Kidney epithelial cell (primary cell): ENCODE results near the gene CNPY1. TPM values are rescaled to one million over a fixed set of nuclear protein-coding genes. Genes with fewer than 3 reads are reported as not detected.
"Not testable (repeated sequence)": the region's sequence is repeated elsewhere in the genome, so short reads cannot be mapped to it uniquely, and the experiment has no call there.

Experiments used
- DNase-seq: peaks from one replicate; pipeline ENCODE4 v3.0.0-alpha.2; 2010; ENCODE audit warnings: low read depth
- H3K27me3 ChIP-seq: 2 replicates; pipeline ENCODE4 v1.6.0; 2011; ENCODE audit warnings: low read length; ENCODE audit not compliant: control insufficient read depth, insufficient read depth
- H3K36me3 ChIP-seq: 2 replicates; pipeline ENCODE4 v1.5.1; 2011; ENCODE audit warnings: low read length; ENCODE audit not compliant: control insufficient read depth, insufficient read depth
- H3K4me3 ChIP-seq: 2 replicates; pipeline ENCODE4 v1.5.1; 2011; ENCODE audit warnings: low read depth, mild to moderate bottlenecking, control low read depth, low read length
- total RNA-seq: library from RNA; depleted of rRNA; stranded (reverse); fragments of >200 nt; gene quantifications from 2 replicates; pipeline ENCODE4 v1.2.3, GENCODE V29; 2015
- TF ChIP-seq, protein P1 (sequence below): IDR thresholded peaks from 2 replicates; pipeline ENCODE4 v1.5.1; 2011; ENCODE audit warnings: mild to moderate bottlenecking, moderate library complexity, low read length, control low read depth, inconsistent platforms; ENCODE audit not compliant: insufficient read depth, poor library complexity, severe bottlenecking

CNPY1 gene
- total RNA-seq, 1 donor from 2014 or later = not detected

DNA sequence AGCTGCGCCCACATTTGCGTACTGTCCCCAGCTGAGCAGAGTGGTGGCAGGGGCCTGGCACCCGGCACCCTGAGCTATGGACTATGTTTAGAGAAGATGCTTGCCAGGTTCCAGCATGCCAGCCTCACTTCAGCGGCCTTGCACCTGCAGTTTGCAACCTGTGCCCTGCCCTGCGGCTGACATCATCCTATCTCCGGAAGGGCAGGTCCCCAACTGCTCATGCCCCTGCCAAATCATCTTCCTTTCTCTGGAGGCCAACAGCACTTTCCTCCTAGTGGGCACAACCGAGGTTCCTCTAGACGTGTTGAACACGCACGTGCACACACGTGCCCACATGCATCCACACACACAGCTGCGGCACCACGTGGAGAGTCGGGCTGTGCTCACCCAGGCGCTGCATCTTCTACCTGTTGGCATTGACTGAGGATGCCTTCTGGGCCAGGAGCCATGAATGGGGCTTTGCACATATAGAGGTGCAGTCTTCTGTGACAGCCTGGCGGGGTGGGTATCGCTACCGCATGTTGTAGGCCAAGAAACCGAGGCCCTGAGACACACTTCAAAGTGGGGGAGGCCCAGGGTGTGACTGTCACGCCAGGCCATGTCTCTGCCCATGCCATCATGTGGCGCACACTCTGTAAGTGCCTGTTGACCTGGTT lies 24.5 kb downstream of the CNPY1 start:
- Histone ChIP-seq H3K27me3 (peaks cover 3% of the 10 kb centered on the region), H3K36me3 (no peaks in the 10 kb centered on the region)

DNA sequence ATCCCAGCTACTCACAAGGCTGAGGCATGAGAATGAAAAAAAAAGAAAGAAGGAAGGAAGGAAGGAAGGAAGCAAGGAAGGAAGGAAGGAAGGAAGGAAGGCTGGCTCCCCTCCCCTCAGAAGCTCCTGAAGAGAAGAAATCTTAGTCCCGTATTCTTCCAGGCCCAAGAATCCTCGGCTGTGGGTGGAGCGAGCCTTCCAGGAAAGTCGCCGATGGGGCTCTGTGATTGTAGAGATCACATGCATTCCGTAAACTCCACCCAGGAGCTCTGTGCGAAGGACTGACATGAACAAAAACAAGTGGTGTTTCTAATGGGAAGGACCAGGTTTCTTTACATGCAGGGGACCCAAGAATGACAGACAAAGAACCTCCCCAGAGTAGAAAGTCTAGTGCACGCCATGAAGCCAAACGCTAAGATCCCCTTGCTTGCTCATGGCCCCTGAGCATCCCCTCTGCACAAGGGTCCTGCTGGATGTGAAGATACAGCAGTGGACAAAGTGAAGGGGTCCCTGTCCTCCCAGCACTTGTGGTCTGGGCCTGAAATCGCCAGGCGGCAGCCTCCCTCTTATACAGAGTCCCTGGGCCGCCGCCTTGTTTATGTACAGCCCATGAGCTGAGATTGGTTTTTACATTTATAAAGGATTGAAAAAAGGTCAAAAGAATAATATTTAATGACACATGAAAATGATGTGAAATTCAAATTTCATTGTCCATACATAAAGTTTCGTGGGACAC lies 25.2 kb downstream of the CNPY1 start:
- H3K27me3 ChIP-seq = peaks cover 8% of the 10 kb centered on the region
- no peak for DNase-seq
- TF ChIP-seq, protein P1, sequence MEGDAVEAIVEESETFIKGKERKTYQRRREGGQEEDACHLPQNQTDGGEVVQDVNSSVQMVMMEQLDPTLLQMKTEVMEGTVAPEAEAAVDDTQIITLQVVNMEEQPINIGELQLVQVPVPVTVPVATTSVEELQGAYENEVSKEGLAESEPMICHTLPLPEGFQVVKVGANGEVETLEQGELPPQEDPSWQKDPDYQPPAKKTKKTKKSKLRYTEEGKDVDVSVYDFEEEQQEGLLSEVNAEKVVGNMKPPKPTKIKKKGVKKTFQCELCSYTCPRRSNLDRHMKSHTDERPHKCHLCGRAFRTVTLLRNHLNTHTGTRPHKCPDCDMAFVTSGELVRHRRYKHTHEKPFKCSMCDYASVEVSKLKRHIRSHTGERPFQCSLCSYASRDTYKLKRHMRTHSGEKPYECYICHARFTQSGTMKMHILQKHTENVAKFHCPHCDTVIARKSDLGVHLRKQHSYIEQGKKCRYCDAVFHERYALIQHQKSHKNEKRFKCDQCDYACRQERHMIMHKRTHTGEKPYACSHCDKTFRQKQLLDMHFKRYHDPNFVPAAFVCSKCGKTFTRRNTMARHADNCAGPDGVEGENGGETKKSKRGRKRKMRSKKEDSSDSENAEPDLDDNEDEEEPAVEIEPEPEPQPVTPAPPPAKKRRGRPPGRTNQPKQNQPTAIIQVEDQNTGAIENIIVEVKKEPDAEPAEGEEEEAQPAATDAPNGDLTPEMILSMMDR = no peak
- H3K36me3 ChIP-seq = no peaks in the 10 kb centered on the region
- no peak overlapping the region for H3K4me3 ChIP-seq

More for the DNA sequence above, 24.5 kb downstream of the CNPY1 start:
- DNase-seq = no peak
- TF ChIP-seq, protein P1 = no peak
- no peak overlapping the region for H3K4me3 ChIP-seq

DNA sequence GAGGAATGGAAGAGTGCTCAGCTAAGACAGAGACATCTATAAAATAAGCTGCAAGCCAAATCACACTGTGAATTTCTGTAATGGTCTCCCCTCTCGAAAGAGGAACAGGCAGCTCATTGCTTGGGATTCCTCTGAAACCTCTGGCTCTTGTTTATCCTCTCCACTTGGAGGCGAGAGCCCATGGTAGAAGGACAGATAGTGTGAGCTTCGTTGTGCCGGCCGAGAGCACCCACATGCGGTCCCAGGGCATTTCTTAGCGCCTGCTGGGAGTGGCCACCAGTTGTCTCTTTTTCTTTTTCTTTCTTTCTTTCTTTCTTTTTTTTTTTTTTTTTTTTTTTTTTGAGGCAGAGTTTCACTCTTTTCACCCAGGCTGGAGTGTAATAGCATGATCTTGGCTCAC lies 26.2 kb downstream of the CNPY1 start:
- no peak overlapping the region for H3K4me3 ChIP-seq
- no peak for DNase-seq
- H3K27me3 ChIP-seq = peaks cover 8% of the 10 kb centered on the region
- no peaks in the 10 kb centered on the region for H3K36me3 ChIP-seq
- TF ChIP-seq, protein P1 = no peak

DNA sequence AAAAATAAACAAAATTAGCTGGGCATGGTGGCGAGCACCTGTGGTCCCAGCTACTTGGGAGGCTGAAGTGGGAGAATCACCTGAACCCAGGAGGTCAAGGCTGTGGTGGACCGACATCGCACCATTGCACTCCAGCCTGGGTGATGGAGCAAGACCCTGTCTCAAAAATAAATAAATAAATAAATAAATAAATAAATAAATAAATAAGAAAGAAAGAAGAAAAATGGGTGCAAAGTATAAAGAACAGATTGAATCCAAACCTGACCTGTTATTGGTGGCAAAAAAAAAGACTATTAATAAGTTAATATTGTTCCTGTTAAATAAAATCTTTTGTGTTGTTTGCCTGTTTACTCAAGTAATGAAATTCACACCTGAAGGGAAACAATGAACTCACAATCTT lies 27.0 kb downstream of the CNPY1 start:
- H3K27me3 ChIP-seq, DNase-seq, H3K4me3 ChIP-seq, H3K36me3 ChIP-seq: not testable (repeated sequence)

DNA sequence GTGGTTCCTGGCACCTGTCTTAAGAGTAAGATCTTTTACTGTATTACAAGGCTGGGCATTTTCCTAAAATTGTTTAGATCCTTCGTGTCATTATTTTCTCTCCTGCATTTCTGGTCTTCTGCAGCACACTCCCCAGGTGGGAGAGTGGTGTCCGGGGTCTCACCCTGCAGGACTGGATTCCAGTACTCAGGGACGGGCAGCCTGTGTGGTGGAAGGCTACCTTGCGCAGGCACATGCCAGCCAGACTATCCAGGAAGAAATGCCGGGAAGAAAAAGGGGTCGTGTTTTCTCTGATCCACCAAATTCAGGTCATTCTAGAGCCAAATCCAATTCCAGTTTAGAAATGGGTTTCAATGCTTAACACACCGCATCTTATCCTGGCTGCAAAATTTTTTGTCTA lies 27.7 kb downstream of the CNPY1 start:
- no peak for DNase-seq
- Histone ChIP-seq H3K36me3 (no peaks in the 10 kb centered on the region), H3K4me3 (no peak overlapping the region), H3K27me3 (peaks cover 8% of the 10 kb centered on the region)
- TF ChIP-seq, protein P1 = no peak

DNA sequence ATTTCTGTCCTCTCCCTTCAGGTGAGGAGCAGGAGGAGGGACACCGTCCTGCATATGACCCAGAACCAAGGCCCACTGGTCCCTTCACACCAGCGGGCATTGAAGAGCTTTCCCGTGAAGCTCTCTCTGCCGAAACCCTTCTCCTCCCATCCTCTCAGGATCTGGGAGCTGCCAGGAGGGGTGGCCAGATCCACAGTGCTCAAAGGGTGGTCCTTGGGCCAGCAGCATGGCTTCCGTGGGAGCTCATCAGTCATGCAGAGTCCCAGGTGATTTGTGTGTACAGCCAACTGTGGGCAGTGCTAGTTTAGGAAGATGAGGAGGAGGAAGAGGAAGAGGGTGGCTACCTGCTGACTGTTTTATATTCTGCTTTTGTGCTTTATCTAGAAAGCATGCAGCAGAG lies 28.4 kb downstream of the CNPY1 start:
- no peak for DNase-seq
- H3K4me3 ChIP-seq = no peak overlapping the region
- peaks cover 8% of the 10 kb centered on the region for H3K27me3 ChIP-seq
- H3K36me3 ChIP-seq = no peaks in the 10 kb centered on the region
- TF ChIP-seq, protein P1 = no peak
